NCI-H345 (cell line): ENCODE results near the gene CSF3R.
"Not testable (repeated sequence)": the region's sequence is repeated elsewhere in the genome, so short reads cannot be mapped to it uniquely, and the experiment has no call there.

Experiments
- DNase-seq: peaks from one replicate; lab custom pipeline; 2025; lab: John Stamatoyannopoulos, UW

CSF3R gene

DNA sequence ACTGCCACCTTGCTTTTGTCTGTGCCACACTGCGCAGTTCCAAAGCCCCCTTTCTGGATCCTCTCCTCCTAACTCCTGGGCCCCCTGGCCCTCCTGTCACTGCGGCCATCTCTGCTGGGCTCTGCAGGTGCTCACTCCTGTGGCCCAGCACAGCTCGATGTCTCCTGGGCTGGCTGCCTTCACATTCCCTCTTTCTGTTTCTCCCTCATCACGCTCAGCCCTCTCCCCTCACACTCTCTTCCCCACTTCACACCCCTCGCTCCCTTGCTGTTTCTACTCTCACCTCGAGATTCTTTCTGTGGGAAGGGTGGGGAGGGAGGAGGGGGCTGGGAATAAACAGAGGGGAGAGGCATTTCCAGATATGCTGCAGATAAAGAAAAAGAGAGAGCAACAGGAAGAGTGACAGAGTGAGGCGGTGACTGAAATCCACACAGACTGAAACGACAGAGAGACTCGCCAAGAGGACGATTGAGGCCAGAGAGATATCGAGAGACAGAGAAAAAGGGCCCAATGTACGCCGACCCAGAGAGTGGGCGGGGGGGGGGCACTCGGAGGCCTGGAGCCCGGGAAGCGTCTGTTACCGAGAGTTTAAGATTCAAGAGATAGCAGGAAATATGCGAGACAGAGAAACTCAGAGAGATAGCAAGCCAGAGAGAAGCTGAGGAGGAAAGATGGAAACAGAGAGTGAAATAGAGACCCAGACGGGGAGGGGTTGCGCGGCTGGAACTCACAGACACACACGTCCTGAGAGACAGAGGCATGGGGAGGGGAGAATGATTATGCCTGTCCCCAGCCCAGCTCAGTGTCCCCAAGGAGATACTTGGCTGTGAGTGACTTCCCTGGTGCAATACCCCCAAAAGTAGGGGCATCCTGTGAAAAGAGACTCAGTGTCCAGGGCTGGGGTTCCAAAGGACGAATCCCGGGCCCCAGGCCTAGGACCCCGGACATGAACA lies 666 bp downstream of the CSF3R start:
- DNase-seq: no peak

- DNase-seq: no peak
Measured at GRCh38 chr1:36481091-36481490, 1.6 kb downstream of the CSF3R start.

GRCh38 chr1:36480161-36480560 lies 2.6 kb downstream of the CSF3R start:
- DNase-seq: no peak

DNA sequence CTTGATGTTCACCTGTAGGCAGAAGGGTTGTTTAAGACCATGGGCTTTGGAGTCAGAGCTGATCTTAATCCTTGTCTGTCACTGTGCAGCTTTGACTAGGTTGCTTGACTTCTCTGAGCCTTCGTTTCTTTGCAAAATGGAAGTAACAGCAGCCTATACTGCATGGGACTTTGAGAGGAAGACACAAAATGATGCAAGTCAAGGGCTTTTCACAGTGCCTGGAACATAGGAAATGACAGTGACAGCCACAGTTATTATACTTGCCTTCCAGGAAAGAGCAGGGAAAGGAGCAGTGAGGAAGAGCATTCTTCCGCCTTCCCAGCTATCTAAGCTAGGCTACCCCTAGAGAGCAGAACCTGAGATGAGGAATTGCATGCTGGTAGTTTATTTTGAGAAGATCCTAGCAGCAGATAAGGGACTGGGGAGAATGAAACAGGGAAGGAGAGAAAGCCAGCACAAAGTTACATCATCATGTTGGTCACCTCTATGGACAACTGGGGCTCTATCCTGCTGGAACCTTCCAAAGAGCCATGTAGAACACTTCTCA lies 3.1 kb downstream of the CSF3R start:
- no peak for DNase-seq

GRCh38 chr1:36477615-36478014 lies 5.1 kb downstream of the CSF3R start:
- DNase-seq: not testable (repeated sequence)

DNA sequence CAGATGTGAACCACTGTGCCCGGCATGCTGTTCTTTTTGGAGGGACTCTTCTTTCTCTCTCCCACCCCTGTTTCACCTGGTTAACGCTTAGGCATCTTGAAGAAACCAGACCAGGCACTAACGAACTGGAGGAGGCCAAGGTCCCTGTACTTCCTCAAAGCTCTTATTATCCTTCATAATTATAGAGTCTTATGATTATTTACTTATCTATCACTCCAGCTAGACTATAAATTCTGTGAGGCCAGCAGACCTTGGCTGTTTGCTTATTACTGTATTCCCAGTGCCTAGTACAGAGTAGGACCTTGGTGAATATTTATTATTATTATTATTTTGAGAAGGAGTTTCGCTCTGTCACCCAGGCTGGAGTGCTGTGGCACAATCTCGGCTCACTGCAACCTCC lies 5.8 kb downstream of the CSF3R start:
- DNase-seq: no peak

GRCh38 chr1:36475910-36476604 lies 6.7 kb downstream of the CSF3R start:
- DNase-seq: no peak

DNA sequence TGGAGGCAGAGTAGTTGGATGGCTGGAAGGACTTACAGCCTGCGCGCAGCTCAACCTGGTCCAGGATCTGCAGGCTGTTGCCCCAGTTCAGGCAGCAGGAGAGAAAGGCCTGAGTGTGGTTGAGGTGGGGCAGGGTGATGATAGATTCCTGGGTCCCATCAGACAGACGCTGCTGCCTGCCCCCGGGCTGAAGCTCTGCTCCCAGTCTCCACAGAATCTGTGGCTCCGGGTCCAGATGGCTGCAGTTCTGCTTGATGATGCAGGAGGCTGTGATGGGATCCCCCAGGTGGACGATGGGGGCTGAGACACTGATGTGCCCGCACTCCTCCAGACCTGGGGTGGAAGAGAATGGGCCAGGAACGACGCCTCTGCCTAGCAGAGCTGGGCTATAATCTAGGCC lies 7.4 kb downstream of the CSF3R start:
- no peak for DNase-seq

GRCh38 chr1:36472656-36473055 lies 10.1 kb downstream of the CSF3R start:
- no peak for DNase-seq

- no peak for DNase-seq
Measured at GRCh38 chr1:36471830-36472641, 10.7 kb downstream of the CSF3R start.

- DNase-seq: no peak
Measured at GRCh38 chr1:36469163-36469562, 13.6 kb downstream of the CSF3R start.

GRCh38 chr1:36467700-36468455 lies 14.8 kb downstream of the CSF3R start:
- no peak for DNase-seq

- DNase-seq: no peak
Measured at GRCh38 chr1:36467027-36467410, 15.7 kb downstream of the CSF3R start.

DNA sequence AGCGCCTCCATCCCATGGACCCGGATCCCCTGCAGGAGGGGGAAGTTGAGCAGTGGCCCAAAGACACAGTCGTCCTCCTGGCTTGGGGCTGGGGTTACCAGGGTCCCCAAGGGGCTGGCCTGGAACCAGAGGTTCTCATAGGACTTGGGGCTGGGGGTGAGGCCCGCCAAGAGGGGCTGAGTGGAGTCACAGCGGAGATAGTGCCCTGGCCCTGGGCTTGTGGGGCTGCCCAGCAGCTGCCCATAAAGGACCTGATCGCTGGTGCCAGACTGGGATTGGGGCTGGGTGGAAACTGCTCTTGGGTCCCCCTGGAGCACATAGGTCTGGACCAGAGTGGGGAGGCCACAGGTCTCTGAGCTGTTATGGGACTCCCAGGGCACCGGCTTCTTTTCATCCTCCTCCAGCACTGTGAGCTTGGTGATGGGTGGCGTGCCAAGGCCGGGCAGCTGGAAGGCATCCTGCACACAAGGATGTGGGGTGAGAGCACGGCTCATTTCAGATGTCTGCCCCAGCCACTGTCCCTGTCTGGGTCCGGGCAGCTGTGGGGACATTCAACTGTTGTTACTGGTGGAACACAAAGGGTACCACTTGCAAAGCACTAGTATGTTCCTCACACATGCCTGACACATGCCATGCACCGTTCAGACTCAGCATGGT lies 16.2 kb downstream of the CSF3R start:
- no peak for DNase-seq

GRCh38 chr1:36465731-36466369 lies 16.9 kb downstream of the CSF3R start:
- no peak for DNase-seq

DNA sequence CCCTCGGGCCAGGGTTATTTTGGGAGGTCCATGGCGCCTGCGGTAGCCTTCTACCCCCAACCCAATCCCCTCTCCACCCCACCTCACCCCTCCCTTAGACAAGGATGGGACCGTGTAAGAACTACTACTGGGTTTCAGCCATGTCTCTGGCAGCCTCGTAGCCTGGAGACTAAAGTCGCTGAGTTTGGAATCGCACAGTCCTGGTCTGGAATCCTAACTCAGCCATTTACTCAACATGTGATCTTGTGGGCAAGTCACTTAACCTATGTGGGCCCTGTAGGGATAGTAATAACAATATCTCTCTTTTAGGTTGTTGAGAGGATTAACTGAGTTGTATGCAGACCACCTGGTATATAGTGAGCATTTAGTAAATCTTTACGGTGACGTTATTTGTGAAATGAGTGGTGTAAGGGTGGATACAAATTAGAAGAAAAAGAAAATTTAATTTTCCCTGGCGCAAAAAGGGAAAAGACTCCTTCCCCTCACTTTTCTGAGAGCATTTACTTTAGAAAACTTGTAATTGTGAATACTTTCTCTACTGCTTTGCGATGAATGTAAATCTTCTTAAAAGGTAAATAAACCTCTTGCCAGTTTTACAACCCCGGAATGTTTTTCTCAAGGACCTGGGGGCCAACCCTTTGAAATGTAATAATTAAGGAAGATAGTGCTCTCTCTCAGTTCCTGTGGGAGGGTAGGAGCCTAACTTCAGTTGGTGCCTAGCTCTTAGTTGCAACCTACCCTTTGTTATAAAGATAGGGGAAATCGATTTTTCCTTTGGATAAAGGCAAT lies 17.9 kb downstream of the CSF3R start:
- DNase-seq: peak; percentile 80

DNA sequence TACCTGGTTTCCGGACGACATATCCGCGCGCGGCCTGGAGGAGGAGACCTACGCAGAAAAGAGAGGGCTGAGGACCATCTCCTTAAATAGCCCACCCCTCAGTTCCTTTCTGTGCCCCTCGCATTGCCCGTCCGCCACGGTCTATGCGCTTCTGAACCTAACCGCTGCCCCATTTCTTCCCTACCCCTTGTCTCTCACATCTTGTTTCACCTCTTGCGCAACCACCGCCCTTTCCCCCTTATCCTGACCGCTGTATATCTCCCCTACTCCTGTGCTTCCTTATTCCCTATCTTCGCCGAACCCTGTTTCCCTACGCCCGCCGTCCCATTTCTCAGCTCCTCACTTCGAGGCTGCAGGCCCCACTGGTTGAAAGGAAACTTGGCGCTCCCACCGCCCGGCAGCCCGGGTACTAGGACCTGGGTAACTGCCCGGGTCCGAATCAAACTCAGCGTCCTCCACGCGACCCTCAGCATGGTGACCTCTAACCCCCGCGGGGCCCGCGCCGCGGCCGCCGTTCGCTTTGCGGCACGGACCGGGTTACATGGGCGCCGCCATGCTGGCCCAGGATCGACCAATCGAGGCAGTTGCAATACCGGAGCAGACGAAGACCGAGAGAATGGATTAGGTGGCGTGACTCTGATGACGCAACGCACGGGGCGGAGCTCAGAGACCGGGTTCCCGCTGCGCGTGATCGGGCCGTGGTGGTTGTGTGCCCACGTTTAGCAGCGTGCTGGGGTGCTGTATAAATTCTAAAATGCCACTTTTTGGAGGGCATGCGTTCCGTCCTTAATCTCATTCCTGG lies 18.7 kb downstream of the CSF3R start, which contains the start of gene MRPS15:
Gene MRPS15, minus strand, starts transcription at position 582 of the 802 bp plus-strand sequence. Its CDS starts 109 bp downstream, at position 473.
- DNase-seq: peak; percentile 97

DNA sequence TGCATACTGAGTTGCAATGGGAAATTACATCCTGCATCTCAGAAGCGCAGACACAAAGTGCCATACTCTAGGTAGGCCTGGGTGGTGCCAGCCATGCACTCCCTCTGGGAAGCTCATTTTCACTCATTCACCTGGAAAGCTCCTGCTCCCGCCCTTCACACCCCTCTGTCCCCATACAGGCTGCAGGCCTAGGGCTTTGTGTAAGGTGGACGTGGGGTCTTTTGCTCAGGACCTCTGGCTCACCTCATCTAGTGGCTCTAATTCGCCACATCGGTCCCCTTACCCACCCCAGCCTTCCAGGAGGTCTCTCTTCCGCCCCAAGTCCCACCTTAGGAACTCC lies 19.3 kb downstream of the CSF3R start:
- DNase-seq: no peak

GRCh38 chr1:36458910-36459309 lies 23.8 kb downstream of the CSF3R start:
- DNase-seq: no peak
